Thoracic aorta (tissue), 2 donors: ENCODE results near the gene TRAF2. TPM values are rescaled to one million over a fixed set of nuclear protein-coding genes. Genes with fewer than 3 reads are reported as not detected.

Experiments used
- ATAC-seq: fragments of 150-250 bp; one replicate; pipeline ENCODE4 v1.8.0; 2017; ENCODE audit warnings: low read depth; ENCODE audit not compliant: insufficient number of reproducible peaks, low FRiP score
- DNase-seq: peaks from one replicate; pipeline ENCODE4 v3.0.0-alpha.2; 2020; ENCODE audit warnings: low spot score
- H3K27ac ChIP-seq, 2 donors: fragments of 200-600 bp; sonication (generic); 1 replicate in 1 of 2; 2 replicates in 1 of 2; pipeline ENCODE4 v1.5.1; 2016; ENCODE audit warnings: mild to moderate bottlenecking in 2 of 2, moderate library complexity in 2 of 2
- H3K27me3 ChIP-seq: fragments of 200-600 bp; sonication (generic); replicated peaks from 2 replicates; pipeline ENCODE4 v1.6.0; 2016; ENCODE audit warnings: mild to moderate bottlenecking; ENCODE audit not compliant: insufficient read depth
- H3K36me3 ChIP-seq: fragments of 200-600 bp; sonication (generic); one replicate; pipeline ENCODE4 v1.5.1; 2016
- H3K4me1 ChIP-seq, 2 donors: fragments of 200-600 bp; sonication (generic); 1 replicate in 1 of 2; 2 replicates in 1 of 2; pipeline versions ENCODE4 v1.5.1 to v1.6.0; 2016; ENCODE audit warnings: low read depth in 2 of 2, mild to moderate bottlenecking in 1 of 2; ENCODE audit not compliant: control insufficient read depth in 1 of 2
- H3K4me3 ChIP-seq: fragments of 200-600 bp; sonication (generic); 2 replicates; pipeline ENCODE4 v1.5.1; 2016; ENCODE audit warnings: mild to moderate bottlenecking
- H3K9me3 ChIP-seq: fragments of 200-600 bp; sonication (generic); 2 replicates; pipeline ENCODE4 v1.5.1; 2016
- total RNA-seq, 2 donors: library from RNA; depleted of rRNA; stranded (reverse); fragments of >200 nt; gene quantifications; one replicate each; pipeline versions ENCODE4 v1.1.0 to v1.2.3, GENCODE V29; 2016
- TF ChIP-seq, protein P1 (sequence below): fragments of 200-600 bp; sonication (generic); IDR thresholded peaks from one replicate; pipeline ENCODE4 v1.5.1; 2019; ENCODE audit warnings: antibody characterized with exemption

Gene TRAF2
- total RNA-seq, 2 donors from 2014 or later, result 11.6 to 12.9 TPM

DNA sequence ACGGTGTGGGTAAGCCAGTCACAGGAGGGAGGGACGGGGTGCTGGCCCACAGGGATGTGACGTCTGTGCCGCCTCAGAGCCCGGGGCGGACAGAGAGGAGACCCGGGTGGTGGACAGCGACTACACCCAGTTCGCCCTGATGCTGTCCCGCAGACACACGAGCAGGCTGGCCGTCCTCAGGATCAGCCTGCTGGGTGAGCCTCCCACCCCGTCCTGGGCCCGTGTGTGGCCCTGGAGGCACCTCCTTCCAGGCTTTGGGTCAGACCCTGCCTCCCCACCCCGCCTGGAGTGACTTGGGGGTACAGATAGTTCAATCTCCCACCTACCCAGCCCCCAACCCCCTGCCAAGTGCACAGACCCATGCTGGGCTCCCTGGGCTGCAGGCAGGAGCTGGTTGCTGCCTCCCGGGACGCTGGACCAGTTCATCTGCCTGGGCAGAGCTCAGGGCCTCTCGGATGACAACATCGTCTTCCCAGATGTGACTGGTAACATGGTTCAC is 67.5 kb downstream of the TRAF2 start:
- Histone ChIP-seq H3K4me3 (no peak overlapping the region), H3K9me3 (no peaks in the 10 kb centered on the region), H3K27me3 (no peaks in the 10 kb centered on the region), H3K27ac (no peak overlapping the region), H3K36me3 (no peaks in the 10 kb centered on the region), H3K4me1 (peaks cover 11 to 16% of the 10 kb centered on the region in 2 donors)
- ATAC-seq (no peak), DNase-seq (no peak)
- TF ChIP-seq, protein P1, sequence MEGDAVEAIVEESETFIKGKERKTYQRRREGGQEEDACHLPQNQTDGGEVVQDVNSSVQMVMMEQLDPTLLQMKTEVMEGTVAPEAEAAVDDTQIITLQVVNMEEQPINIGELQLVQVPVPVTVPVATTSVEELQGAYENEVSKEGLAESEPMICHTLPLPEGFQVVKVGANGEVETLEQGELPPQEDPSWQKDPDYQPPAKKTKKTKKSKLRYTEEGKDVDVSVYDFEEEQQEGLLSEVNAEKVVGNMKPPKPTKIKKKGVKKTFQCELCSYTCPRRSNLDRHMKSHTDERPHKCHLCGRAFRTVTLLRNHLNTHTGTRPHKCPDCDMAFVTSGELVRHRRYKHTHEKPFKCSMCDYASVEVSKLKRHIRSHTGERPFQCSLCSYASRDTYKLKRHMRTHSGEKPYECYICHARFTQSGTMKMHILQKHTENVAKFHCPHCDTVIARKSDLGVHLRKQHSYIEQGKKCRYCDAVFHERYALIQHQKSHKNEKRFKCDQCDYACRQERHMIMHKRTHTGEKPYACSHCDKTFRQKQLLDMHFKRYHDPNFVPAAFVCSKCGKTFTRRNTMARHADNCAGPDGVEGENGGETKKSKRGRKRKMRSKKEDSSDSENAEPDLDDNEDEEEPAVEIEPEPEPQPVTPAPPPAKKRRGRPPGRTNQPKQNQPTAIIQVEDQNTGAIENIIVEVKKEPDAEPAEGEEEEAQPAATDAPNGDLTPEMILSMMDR, result no peak

DNA sequence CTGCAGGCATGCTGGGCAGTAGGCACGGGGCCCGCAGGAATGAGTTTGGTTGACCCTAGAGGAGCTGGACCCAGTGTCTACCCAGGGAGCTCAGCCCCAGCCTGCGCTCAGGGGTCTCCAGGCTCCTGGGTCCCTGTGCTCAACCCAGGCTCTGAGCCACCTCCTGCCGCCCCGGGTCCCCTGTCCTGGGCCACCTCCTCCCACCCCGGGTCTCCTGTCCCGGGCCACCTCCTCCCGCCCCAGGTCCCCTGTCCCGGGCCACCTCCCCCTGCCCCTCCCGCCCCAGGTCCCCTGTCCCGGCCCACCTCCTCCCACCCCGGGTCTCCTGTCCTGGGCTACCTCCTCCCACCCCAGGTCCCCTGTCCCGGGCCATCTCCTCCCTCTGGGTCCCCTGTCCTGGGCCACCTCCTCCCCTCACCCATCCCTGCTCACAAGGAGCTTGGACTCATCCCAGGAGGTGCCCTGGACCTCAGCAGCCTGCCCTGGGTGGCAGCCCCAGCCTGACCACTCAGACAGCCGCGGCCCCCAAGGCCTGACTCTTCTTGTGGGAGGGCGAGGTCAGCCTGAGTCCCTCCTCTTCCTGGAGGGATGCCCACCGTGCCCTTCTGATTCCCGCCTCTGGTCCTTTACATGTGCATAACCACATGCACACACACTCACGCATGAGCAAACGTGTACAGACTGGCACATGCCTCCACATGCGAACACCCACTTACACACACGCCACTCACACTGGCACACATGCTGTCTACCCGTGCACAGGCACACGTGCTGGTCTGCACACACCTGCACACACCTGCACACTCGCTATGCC is 68.2 kb downstream of the TRAF2 start:
- Histone ChIP-seq H3K27me3 (no peaks in the 10 kb centered on the region), H3K4me1 (peaks cover 6 to 12% of the 10 kb centered on the region in 2 donors), H3K27ac (no peak overlapping the region), H3K9me3 (no peaks in the 10 kb centered on the region), H3K4me3 (no peak overlapping the region), H3K36me3 (no peaks in the 10 kb centered on the region)
- DNase-seq (no peak), ATAC-seq (no peak)
- TF ChIP-seq, protein P1, result no peak

DNA sequence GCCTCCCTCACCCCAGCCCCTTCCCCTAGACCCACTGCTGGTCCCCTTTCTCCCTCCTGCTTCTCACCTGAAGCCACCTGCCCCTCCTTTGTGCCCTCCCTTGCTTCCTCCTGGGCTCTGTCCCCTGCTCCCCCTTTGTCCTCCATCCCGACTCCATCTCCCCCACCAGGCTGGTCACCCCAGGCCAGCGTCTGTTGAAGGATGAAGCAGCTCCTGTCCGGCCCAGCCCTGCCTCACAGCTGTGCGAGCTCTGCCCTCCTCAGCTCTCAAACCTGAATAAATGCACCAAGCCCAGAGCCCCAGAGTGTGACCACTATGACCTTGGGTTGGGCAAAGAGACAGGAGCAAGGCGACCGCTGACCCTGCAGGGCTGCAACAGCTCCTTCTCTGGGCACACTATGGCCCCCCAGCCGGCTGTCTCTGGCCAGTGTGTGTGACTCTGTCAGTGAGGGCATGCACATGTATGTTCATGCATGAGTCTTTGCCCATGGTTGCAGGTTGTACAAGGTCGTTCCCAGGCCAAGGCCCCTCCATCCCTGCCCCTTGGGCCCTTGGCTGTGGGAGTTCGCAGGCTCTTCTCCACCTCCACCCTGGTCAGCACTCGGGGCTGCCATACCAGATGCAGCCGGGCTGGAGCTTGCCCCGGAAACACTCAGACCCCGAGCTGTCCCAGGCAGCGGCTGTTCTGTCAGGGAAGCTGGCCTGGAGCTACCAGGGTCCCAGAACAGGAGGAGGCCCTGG is 69.1 kb downstream of the TRAF2 start:
- no peaks in the 10 kb centered on the region for H3K27me3 ChIP-seq
- no peak overlapping the region for H3K27ac ChIP-seq
- peaks cover 3 to 6% of the 10 kb centered on the region in 2 donors for H3K4me1 ChIP-seq
- TF ChIP-seq, protein P1, result no peak
- no peaks in the 10 kb centered on the region for H3K36me3 ChIP-seq
- ATAC-seq (no peak), DNase-seq (no peak)
- H3K9me3 ChIP-seq, result no peaks in the 10 kb centered on the region
- H3K4me3 ChIP-seq, result no peak overlapping the region

DNA sequence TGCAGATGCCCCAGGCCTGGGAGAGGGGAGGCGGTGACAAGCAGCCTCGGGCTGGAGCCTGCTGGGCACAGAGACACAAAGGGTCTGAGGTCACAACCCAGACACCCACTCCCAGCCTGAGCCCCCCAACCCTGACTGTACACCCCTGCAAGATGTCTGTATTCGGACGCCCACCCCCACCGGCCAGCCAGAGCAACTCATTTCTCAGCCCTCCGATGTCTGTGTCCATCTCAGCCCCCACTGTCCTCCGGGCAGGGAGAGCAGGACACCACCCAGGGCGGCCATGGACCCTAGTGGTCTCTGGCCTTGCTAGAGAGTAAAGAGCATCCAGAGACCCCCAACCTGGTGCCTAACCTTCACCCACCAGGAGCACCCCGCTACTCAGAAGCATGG is 69.6 kb downstream of the TRAF2 start:
- Histone ChIP-seq H3K4me3 (no peak overlapping the region), H3K4me1 (peaks cover 2 to 3% of the 10 kb centered on the region in 2 donors), H3K27ac (no peak overlapping the region), H3K36me3 (no peaks in the 10 kb centered on the region), H3K9me3 (no peaks in the 10 kb centered on the region), H3K27me3 (no peaks in the 10 kb centered on the region)
- ATAC-seq, result no peak
- DNase-seq, result no peak
- TF ChIP-seq, protein P1, result no peak

DNA sequence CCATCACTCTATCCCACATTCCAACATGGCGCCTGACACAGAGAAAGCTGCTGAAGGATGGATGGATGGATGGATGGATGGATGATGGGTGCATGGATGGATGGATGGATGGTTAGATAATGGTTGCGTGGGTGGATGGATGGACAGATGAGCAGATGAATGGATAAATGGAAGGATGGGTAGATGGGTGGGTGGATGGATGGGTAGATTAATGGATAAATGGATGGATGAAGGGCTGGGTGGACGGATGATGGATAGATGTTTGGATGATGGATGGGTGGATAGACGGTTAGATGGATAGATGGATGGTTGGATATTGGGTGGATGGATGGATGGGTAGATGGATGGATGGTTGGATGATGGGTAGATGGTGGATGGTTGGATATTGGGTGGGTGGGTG is 70.3 kb downstream of the TRAF2 start:
- ATAC-seq (no peak), DNase-seq (no peak)
- Histone ChIP-seq H3K27me3 (no peaks in the 10 kb centered on the region), H3K27ac (no peak overlapping the region), H3K4me1 (peaks cover 6 to 9% of the 10 kb centered on the region in 2 donors), H3K9me3 (no peaks in the 10 kb centered on the region), H3K4me3 (no peak overlapping the region), H3K36me3 (no peaks in the 10 kb centered on the region)
- TF ChIP-seq, protein P1, result no peak
